GM12872 (cell line): ENCODE data around the gene RAP1GAP.

Experiments
- TF ChIP-seq, protein P1 (sequence below): IDR thresholded peaks from 3 replicates; pipeline ENCODE4 v1.5.1; 2011; ENCODE audit warnings: low read depth, mild to moderate bottlenecking, low read length, moderate library complexity; ENCODE audit not compliant: insufficient read depth

Gene RAP1GAP

DNA sequence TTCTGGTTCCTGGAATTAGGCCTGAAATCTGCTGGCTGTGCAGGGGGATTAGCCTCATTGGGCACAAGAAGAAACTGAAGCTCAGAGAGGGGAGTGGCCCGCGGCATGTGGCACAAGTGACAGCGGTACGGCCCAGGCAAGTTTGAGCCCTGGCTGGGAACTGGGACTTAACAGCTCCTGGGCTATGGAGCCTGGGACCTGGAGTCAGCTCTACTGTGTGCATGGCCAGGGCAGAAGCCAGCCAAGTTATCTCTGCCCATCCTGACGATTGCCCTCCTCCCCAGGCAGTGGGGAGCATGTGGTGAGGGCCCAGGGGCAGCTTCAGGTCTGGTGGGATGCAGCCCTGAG is 98.7 kb downstream of the RAP1GAP start:
- TF ChIP-seq, protein P1, sequence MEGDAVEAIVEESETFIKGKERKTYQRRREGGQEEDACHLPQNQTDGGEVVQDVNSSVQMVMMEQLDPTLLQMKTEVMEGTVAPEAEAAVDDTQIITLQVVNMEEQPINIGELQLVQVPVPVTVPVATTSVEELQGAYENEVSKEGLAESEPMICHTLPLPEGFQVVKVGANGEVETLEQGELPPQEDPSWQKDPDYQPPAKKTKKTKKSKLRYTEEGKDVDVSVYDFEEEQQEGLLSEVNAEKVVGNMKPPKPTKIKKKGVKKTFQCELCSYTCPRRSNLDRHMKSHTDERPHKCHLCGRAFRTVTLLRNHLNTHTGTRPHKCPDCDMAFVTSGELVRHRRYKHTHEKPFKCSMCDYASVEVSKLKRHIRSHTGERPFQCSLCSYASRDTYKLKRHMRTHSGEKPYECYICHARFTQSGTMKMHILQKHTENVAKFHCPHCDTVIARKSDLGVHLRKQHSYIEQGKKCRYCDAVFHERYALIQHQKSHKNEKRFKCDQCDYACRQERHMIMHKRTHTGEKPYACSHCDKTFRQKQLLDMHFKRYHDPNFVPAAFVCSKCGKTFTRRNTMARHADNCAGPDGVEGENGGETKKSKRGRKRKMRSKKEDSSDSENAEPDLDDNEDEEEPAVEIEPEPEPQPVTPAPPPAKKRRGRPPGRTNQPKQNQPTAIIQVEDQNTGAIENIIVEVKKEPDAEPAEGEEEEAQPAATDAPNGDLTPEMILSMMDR: no peak

DNA sequence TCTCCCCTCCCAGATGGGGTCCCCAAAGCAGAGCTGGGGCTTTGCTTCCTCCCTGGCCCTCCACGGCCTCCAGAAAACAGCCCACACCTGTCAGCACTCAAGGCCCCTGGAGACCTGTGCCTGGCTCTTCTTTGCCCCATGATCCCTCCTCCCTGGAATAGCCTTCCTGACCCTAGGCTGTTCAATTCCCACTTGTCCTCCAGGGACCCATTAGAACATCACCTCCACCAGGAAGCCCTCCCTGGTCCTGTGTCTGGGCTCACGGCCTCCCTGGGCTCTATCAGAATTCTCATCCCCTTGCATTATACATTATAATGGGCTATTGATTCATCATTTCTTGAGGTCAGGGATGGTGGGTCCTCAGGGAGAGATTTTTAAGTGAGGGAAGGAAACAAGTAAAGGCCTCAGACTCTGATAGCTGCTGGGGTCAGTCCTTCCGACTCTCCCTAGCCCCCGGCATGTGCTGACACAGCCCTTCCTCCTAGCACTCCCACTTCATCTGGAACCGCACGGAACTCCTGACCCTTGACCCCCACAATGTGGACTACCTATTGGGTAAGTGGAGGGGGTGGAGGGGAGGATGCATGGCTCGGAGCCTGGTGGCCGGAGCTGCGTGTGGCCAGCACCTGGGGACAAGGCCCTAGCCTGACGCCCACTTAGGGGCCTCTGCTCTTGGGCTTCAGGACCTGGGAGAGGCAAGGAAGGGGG is 99.2 kb downstream of the RAP1GAP start:
- TF ChIP-seq, protein P1: no peak

DNA sequence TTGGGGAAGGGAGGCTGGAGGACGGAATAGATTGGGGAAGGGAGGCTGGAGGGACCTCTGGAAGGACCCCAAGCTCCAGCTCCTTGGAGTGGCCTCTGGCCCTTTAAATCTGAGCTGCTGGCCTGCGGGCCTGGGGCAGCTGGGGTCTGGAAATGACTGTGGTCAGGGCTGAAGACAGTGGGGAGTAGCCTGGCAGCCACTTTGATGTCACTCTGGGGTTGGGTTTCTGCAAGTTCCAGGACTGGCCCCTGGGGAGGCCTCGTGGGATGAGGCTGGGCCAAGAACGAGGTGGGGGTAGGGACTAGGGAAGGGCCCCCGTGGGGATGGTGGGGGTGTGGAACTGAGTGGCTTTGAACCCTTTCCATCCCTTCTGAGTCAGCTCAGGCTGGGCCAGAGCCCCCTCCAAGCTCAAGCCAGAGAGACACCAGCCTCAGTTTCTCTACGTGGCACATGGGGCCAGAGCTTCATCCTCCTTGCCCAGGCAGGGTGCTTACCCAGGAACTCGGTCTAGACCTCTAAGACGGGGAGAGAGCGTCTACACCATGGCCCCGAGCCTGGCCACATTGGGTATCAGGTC is 100.3 kb downstream of the RAP1GAP start:
- TF ChIP-seq, protein P1: no peak

DNA sequence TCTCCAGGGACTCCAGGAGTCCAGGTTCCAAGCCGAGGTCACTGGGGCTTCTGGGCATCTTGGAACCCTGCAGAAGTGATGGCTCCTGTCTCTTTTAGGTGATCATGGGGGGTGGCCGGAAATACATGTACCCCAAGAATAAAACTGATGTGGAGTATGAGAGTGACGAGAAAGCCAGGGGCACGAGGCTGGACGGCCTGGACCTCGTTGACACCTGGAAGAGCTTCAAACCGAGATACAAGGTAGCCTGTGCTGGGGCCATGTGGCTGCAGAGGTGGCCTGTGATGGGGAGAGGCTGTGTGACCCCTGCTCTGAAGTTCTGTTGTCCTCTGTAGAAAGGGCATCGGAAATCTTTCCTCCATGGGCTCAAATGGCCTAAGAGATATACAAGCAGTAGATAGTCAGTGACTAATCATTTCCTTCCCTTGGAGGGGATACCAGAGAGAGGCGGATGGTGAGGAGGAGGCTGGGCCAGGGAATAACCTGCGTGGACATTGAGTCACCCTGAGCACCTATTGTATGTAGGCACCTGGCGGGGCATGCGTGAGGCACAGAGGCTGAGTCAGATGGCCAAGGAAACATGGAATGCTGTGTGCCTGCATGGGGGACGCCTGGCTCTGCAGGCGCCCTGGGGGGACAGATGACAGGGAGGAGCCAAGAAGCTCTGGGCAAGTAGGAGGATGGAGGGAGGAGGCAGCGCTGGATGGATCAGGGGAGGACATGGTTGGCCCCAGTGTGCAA is 101.0 kb downstream of the RAP1GAP start:
- TF ChIP-seq, protein P1: no peak

DNA sequence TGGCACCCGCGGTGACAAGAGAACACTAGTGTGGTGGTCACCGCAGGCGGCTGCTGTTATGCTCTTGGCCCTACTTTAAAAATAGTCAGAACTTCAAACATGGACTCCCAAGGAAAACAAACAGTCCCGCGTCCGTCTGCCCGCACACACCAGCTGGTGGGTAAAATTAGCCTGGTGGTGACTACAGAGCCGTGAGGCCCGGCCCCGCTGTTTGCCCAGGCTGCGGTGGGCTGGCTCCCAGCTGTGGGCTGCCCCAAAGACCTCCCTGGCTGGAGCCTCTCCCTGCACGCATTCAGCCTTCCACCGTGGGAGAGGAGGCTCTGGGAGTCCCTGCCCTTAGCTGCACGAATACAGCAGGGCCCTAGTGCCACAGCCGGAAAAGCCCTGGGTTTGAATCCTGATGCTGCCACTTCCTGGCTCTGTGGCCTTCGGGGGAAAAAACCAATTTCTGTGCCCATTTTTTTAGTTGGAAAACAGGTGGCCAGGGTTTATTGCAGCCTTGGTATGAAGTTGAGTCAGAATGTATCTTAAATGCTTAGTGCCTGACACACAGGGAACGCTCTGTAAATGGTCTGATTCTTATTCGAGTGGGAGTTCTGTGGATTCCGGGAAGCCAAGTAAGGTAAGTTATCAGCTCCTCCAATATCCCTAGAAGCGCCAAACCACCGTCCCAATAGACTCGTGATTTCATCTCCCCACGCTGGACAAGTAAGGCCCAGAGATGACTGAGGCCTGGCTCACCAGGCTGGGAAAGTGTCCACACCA is 101.7 kb downstream of the RAP1GAP start:
- TF ChIP-seq, protein P1: no peak

DNA sequence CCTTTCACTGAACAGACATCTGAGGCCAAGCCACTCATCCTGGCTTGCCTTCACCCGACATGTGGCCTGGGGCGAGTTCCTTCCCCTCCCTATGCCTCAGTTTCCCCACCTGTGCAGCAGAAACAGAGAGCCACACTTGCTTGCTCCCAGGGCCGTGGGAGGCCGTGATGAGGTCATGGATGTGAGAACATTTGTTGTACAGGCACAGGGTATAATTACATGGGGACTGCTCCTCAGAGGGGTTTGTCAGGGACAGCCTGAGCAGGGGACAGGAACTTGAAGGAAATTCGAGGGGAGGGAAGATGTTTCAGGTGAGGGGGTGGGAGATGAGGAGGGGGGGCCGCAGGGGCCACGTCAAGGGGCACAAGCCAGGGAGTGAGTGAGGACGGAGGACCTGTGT is 103.9 kb downstream of the RAP1GAP start:
- TF ChIP-seq, protein P1: no peak

DNA sequence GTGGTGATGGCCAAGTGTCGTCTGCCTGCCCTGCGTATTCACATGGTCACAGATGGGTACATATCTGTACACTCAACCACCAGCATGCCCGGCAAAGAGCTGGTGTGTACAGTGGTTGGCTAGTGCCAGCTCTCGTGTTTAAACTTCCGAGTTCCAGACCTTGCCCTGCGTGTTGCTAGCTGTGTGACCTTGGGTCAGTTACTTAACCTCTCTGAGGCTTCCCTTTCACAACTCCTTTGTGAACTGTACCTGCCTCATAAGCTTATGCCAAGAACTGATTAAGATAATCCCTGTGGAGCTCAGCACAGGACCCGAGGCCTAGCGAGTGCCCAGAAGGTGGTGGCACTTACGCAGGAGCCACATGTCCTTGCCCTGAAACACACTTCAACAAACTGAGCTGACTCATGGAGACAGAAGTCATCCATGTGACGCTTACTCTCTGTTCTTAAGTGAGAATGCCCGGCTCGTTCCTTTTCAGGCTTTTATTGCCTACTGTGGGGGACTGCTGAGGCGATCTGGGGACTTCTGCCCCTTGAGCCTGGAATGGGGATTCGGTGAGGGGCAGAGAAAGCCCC is 104.5 kb downstream of the RAP1GAP start:
- TF ChIP-seq, protein P1: no peak
